Hepatocyte (in vitro differentiated cells): ENCODE measurements around the gene DPPA2. TPM values are rescaled to one million over a fixed set of nuclear protein-coding genes. Genes with fewer than 3 reads are reported as not detected.

Experiments used
- DNase-seq: peaks from one replicate; pipeline ENCODE4 v3.0.0-alpha.2; 2016; ENCODE audit warnings: low spot score
- H2AFZ ChIP-seq: fragments of 200-600 bp; sonication (generic); 2 replicates; pipeline ENCODE4 v1.6.0; 2016; ENCODE audit warnings: antibody characterized with exemption, mild to moderate bottlenecking
- H3K27ac ChIP-seq: fragments of 200-600 bp; sonication (generic); 2 replicates; pipeline ENCODE4 v1.5.1; 2016; ENCODE audit warnings: mild to moderate bottlenecking
- H3K27me3 ChIP-seq: fragments of 200-600 bp; sonication (generic); 2 replicates; pipeline ENCODE4 v1.6.1; 2016
- H3K36me3 ChIP-seq: fragments of 200-600 bp; sonication (generic); replicated peaks from 2 replicates; pipeline ENCODE4 v1.5.1; 2016; ENCODE audit warnings: low read depth; ENCODE audit not compliant: insufficient read depth
- H3K4me1 ChIP-seq: fragments of 200-600 bp; sonication (generic); 2 replicates; pipeline ENCODE4 v1.5.1; 2016; ENCODE audit warnings: mild to moderate bottlenecking, moderate library complexity; ENCODE audit not compliant: insufficient read depth
- H3K4me2 ChIP-seq: fragments of 200-600 bp; sonication (generic); 2 replicates; pipeline ENCODE4 v1.6.0; 2016
- H3K4me3 ChIP-seq: fragments of 200-600 bp; sonication (generic); 2 replicates; pipeline ENCODE4 v1.5.1; 2016; ENCODE audit warnings: mild to moderate bottlenecking
- H3K79me2 ChIP-seq: fragments of 200-600 bp; sonication (generic); 2 replicates; pipeline ENCODE4 v1.6.0; 2017; ENCODE audit warnings: mild to moderate bottlenecking
- H3K9me2 ChIP-seq: fragments of 200-600 bp; sonication (generic); replicated peaks from 2 replicates; pipeline ENCODE4 v1.6.0; 2017; ENCODE audit warnings: mild to moderate bottlenecking; ENCODE audit not compliant: insufficient read depth
- H3K9me3 ChIP-seq: fragments of 200-600 bp; sonication (generic); 2 replicates; pipeline ENCODE4 v1.5.1; 2016; ENCODE audit warnings: low read depth, mild to moderate bottlenecking
- H4K20me1 ChIP-seq: fragments of 200-600 bp; sonication (generic); 2 replicates; pipeline ENCODE4 v1.6.0; 2016; ENCODE audit warnings: mild to moderate bottlenecking; ENCODE audit not compliant: insufficient read depth, poor library complexity, severe bottlenecking
- EZH2 ChIP-seq: fragments of 200-600 bp; sonication (generic); IDR thresholded peaks from 2 replicates; pipeline ENCODE4 v1.6.1; 2016; ENCODE audit warnings: antibody characterized with exemption, mild to moderate bottlenecking, borderline replicate concordance
- EZH2phosphoT487 ChIP-seq: fragments of 200-600 bp; sonication (generic); IDR thresholded peaks from one replicate; pipeline ENCODE4 v1.6.1; 2018; ENCODE audit warnings: antibody characterized with exemption, mild to moderate bottlenecking, low read depth, moderate library complexity; ENCODE audit not compliant: unreplicated experiment, severe bottlenecking
- WGBS: methylation state at CpG from one replicate; pipeline ENCODE4 v1.1.6; 2016; ENCODE audit warnings: low lambda C conversion rate; ENCODE audit errors: missing lambda C conversion rate; 5-methylcytosine and 5-hydroxymethylcytosine counted together
- polyA plus RNA-seq: library from polyadenylated mRNA; unstranded; fragments of >200 nt; fragmentation: Nextera tagmentation; extraction: Ambion mirVana; gene quantifications from 2 replicates; pipeline ENCODE4 v1.2.1, GENCODE V29; 2016
- total RNA-seq: library from RNA; depleted of rRNA; stranded (reverse); fragments of >200 nt; gene quantifications from 2 replicates; pipeline ENCODE4 v1.2.3, GENCODE V29; 2014
- TF ChIP-seq, protein P1 (sequence below): fragments of 200-600 bp; sonication (generic); IDR thresholded peaks from 2 replicates; pipeline ENCODE4 v1.5.1; 2016; ENCODE audit warnings: antibody characterized with exemption, mild to moderate bottlenecking; ENCODE audit not compliant: poor library complexity

The DPPA2 gene
- total and polyA plus RNA-seq, 2 experiments from 2014 or later: not detected

GRCh38 chr3:109269577-109270275, 46.6 kb downstream of the DPPA2 start:
- H3K36me3 ChIP-seq: no peaks in the 10 kb centered on the region
- no peak overlapping the region for H3K4me3 ChIP-seq
- no peak overlapping the region for H3K4me2 ChIP-seq
- H3K27ac ChIP-seq: no peak overlapping the region
- H3K4me1 ChIP-seq: no peaks in the 10 kb centered on the region
- no peaks in the 10 kb centered on the region for H3K27me3 ChIP-seq
- TF ChIP-seq EZH2 (no peak), EZH2phosphoT487 (no peak)
- TF ChIP-seq, protein P1, sequence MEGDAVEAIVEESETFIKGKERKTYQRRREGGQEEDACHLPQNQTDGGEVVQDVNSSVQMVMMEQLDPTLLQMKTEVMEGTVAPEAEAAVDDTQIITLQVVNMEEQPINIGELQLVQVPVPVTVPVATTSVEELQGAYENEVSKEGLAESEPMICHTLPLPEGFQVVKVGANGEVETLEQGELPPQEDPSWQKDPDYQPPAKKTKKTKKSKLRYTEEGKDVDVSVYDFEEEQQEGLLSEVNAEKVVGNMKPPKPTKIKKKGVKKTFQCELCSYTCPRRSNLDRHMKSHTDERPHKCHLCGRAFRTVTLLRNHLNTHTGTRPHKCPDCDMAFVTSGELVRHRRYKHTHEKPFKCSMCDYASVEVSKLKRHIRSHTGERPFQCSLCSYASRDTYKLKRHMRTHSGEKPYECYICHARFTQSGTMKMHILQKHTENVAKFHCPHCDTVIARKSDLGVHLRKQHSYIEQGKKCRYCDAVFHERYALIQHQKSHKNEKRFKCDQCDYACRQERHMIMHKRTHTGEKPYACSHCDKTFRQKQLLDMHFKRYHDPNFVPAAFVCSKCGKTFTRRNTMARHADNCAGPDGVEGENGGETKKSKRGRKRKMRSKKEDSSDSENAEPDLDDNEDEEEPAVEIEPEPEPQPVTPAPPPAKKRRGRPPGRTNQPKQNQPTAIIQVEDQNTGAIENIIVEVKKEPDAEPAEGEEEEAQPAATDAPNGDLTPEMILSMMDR: no peak
- no peak for DNase-seq
- H3K9me3 ChIP-seq: no peaks in the 10 kb centered on the region
- H4K20me1 ChIP-seq: no peaks in the 10 kb centered on the region
- no peaks in the 10 kb centered on the region for H3K79me2 ChIP-seq
- no peak overlapping the region for H2AFZ ChIP-seq
- H3K9me2 ChIP-seq: no peaks in the 10 kb centered on the region
- WGBS: 89% methylated on average over 6 of the region's 6 CpGs

DNA sequence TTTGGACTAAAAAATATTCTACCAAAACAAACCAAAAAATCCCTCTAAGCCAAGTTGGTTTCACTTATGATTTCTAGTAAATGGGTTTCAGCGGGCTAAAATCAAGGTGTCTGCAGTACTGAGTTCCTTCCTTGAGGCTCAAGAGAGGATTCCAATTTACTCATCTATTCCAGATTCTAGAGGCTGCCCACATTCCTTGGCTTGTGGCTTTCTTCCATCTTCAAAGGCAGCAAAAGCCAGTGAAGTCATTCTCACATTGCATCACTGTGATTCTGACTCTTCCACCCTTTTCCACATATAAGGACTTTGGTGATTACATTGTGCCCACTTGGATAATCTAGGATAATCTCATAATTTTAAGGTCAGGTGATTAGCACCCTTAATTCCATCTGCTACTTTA, 48.1 kb downstream of the DPPA2 start:
- Histone ChIP-seq H3K9me3 (no peaks in the 10 kb centered on the region), H2AFZ (no peak overlapping the region), H3K4me1 (no peaks in the 10 kb centered on the region), H3K36me3 (no peaks in the 10 kb centered on the region), H4K20me1 (no peaks in the 10 kb centered on the region), H3K79me2 (no peaks in the 10 kb centered on the region), H3K4me2 (no peak overlapping the region), H3K9me2 (no peaks in the 10 kb centered on the region), H3K4me3 (no peak overlapping the region), H3K27me3 (no peaks in the 10 kb centered on the region), H3K27ac (no peak overlapping the region)
- DNase-seq: no peak
- WGBS: 84% methylated on average over 1 of the region's 1 CpG
- TF ChIP-seq EZH2: no peak
- TF ChIP-seq EZH2phosphoT487: no peak
- TF ChIP-seq, protein P1: no peak

DNA sequence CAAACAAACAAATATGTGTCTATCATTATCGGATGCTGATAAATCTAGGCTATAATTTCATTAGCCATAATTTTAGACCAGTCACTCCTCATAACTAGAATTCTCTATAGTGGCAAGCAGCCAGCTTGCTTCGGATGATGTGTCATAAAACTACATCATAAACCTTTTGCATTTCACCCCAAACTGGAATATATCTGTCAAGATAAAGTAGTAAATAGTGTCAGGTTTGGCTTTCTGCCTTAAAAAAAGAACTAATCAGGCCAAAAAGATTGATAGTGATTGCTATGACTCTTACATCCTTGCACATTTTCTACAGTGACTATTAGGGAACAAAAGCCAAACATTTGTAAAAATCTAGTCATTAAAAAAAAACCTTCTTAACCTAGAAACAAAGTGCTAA, 51.0 kb downstream of the DPPA2 start:
- no peak for DNase-seq

More for the DNA sequence above, 51.0 kb downstream of the DPPA2 start:
- TF ChIP-seq EZH2phosphoT487 (no peak), EZH2 (no peak)
- TF ChIP-seq, protein P1: no peak
- Histone ChIP-seq H3K79me2 (no peaks in the 10 kb centered on the region), H3K9me2 (no peaks in the 10 kb centered on the region), H4K20me1 (no peaks in the 10 kb centered on the region), H3K9me3 (no peaks in the 10 kb centered on the region), H3K4me2 (no peak overlapping the region), H3K4me1 (no peaks in the 10 kb centered on the region), H3K4me3 (no peak overlapping the region), H2AFZ (no peak overlapping the region), H3K27ac (no peak overlapping the region), H3K27me3 (no peaks in the 10 kb centered on the region), H3K36me3 (no peaks in the 10 kb centered on the region)
- 56% methylated on average over 2 of the region's 2 CpGs for WGBS
